H1 (cell line): ENCODE measurements around the gene CDADC1. TPM values are rescaled to one million over a fixed set of nuclear protein-coding genes. Genes with fewer than 3 reads are reported as not detected.

ENCODE experiments used
- CTCF ChIA-PET: fragments of 300-600 bp; sonication (Branson Sonifier 250); formaldehyde crosslinking; loops from one replicate; lab custom pipeline; 2021; ENCODE audit not compliant: partially characterized antibody; lab: Charles Lee
- POLR2A ChIA-PET: fragments of 300-600 bp; sonication (Branson Sonifier 250); formaldehyde crosslinking; loops from one replicate; lab custom pipeline; 2021; ENCODE audit warnings: inconsistent platforms; ENCODE audit not compliant: partially characterized antibody; lab: Charles Lee
- DNase-seq, 2 experiments: peaks; one replicate each; pipeline versions ENCODE4 v3.0.0 to v3.0.0-alpha.2; 2010 to 2022; ENCODE audit warnings: low spot score in 2 of 2, low read depth in 1 of 2, mixed read lengths in 1 of 2
- FAIRE-seq: peaks from 2 replicates; lab custom pipeline; 2011; peaks lifted over from hg19 to GRCh38; lab: Jason Lieb, UNC
- H2AFZ ChIP-seq: 2 replicates; pipeline ENCODE4 v1.8.1; 2012; ENCODE audit warnings: low read length, inconsistent platforms
- H2AK5ac ChIP-seq: 2 replicates; pipeline ENCODE4 v1.6.1; 2013; ENCODE audit warnings: low read depth, low read length
- H2BK120ac ChIP-seq: replicated peaks from 2 replicates; pipeline ENCODE3; 2013; ENCODE audit warnings: low read depth, low read length, inconsistent platforms
- H2BK12ac ChIP-seq: 2 replicates; pipeline ENCODE4 v1.6.1; 2013; ENCODE audit warnings: low read depth, low read length
- H2BK15ac ChIP-seq: 2 replicates; pipeline ENCODE4 v1.6.1; 2013; ENCODE audit warnings: low read length
- H2BK20ac ChIP-seq: 2 replicates; pipeline ENCODE4 v1.6.1; 2013; ENCODE audit warnings: low read length
- H2BK5ac ChIP-seq: 2 replicates; pipeline ENCODE4 v1.6.1; 2013; ENCODE audit warnings: low read depth, low read length
- H3K14ac ChIP-seq: 2 replicates; pipeline ENCODE4 v1.6.1; 2013; ENCODE audit warnings: inconsistent platforms; ENCODE audit not compliant: insufficient read length
- H3K18ac ChIP-seq: 2 replicates; pipeline ENCODE4 v1.6.1; 2013; ENCODE audit warnings: low read length; ENCODE audit errors: extremely low read depth
- H3K23ac ChIP-seq: 2 replicates; pipeline ENCODE4 v1.6.1; 2013; ENCODE audit warnings: inconsistent platforms; ENCODE audit not compliant: insufficient read length
- H3K23me2 ChIP-seq: 2 replicates; pipeline ENCODE4 v1.6.1; 2013; ENCODE audit warnings: low read depth, low read length
- H3K27ac ChIP-seq: 2 replicates; pipeline ENCODE4 v1.6.1; 2011; ENCODE audit warnings: low read depth, low read length, inconsistent platforms
- H3K27me3 ChIP-seq, 4 experiments: replicated peaks in 1 of 4; 1 replicate in 1 of 4; 2 replicates in 3 of 4; pipeline versions ENCODE4 v1.6.1 to v1.8.1; 2011 to 2013; ENCODE audit warnings: low read length in 3 of 4, mild to moderate bottlenecking in 3 of 4, inconsistent platforms in 2 of 4, mixed read lengths in 2 of 4, moderate library complexity in 1 of 4; ENCODE audit not compliant: control insufficient read depth in 3 of 4, insufficient read depth in 3 of 4; ENCODE audit errors: extremely low read depth in 1 of 4
- H3K36me3 ChIP-seq, 4 experiments: 2 replicates each; pipeline versions ENCODE4 v1.6.1 to v1.8.1; 2011 to 2013; ENCODE audit warnings: mild to moderate bottlenecking in 4 of 4, low read length in 3 of 4, moderate library complexity in 2 of 4, control low read depth in 1 of 4, inconsistent platforms in 1 of 4; ENCODE audit not compliant: insufficient read depth in 4 of 4, control insufficient read depth in 2 of 4
- H3K4ac ChIP-seq: replicated peaks from 2 replicates; pipeline ENCODE3; 2013; ENCODE audit warnings: low read length, low read depth, mixed read lengths, inconsistent platforms; ENCODE audit not compliant: insufficient read length
- H3K4me1 ChIP-seq, 4 experiments: replicated peaks in 1 of 4; 1 replicate in 1 of 4; 2 replicates in 3 of 4; pipeline versions ENCODE4 v1.6.1 to v1.8.1; 2011 to 2013; ENCODE audit warnings: low read length in 3 of 4, inconsistent platforms in 2 of 4, mixed read lengths in 1 of 4; ENCODE audit not compliant: insufficient read depth in 4 of 4, control insufficient read depth in 3 of 4
- H3K4me2 ChIP-seq, 2 experiments: 2 replicates each; pipeline versions ENCODE4 v1.6.1 to v1.8.1; 2011 to 2013; ENCODE audit warnings: low read depth in 2 of 2, low read length in 2 of 2, control low read depth in 1 of 2, inconsistent platforms in 1 of 2, mild to moderate bottlenecking in 1 of 2; ENCODE audit not compliant: insufficient read depth in 1 of 2
- H3K4me3 ChIP-seq, 4 experiments: fragments of 200-600, 300-600 bp in 1 of 4; sonication (generic), shearing (Covaris generic), sonication (Bioruptor Twin) in 1 of 4; 2 replicates each; pipeline versions ENCODE4 v1.5.1 to v1.8.1; 2011 to 2016; ENCODE audit warnings: low read length in 4 of 4, low read depth in 3 of 4, control low read depth in 2 of 4, inconsistent platforms in 2 of 4, mild to moderate bottlenecking in 2 of 4, mixed read lengths in 1 of 4, moderate library complexity in 1 of 4; ENCODE audit not compliant: insufficient read depth in 2 of 4; ENCODE audit errors: extremely low read depth in 1 of 4
- H3K56ac ChIP-seq: replicated peaks from 2 replicates; pipeline ENCODE3; 2013; ENCODE audit warnings: low read depth, mild to moderate bottlenecking, mixed read lengths, low read length, inconsistent platforms; ENCODE audit not compliant: insufficient read length
- H3K79me1 ChIP-seq: 2 replicates; pipeline ENCODE4 v1.6.1; 2013; ENCODE audit warnings: low read depth, low read length, control low read depth
- H3K79me2 ChIP-seq, 2 experiments: 2 replicates each; pipeline versions ENCODE4 v1.6.1 to v1.8.1; 2012 to 2013; ENCODE audit warnings: low read length in 2 of 2, mild to moderate bottlenecking in 2 of 2, inconsistent platforms in 1 of 2; ENCODE audit not compliant: insufficient read depth in 2 of 2, control insufficient read depth in 1 of 2
- H3K9ac ChIP-seq, 4 experiments: replicated peaks in 1 of 4; 1 replicate in 1 of 4; 2 replicates in 3 of 4; pipeline versions ENCODE4 v1.6.1 to v1.8.1; 2011 to 2013; ENCODE audit warnings: low read depth in 3 of 4, low read length in 3 of 4, control low read depth in 2 of 4, mild to moderate bottlenecking in 2 of 4, moderate library complexity in 2 of 4, inconsistent platforms in 1 of 4; ENCODE audit errors: extremely low read depth in 1 of 4
- H3K9me3 ChIP-seq, 2 experiments: 2 replicates each; pipeline versions ENCODE4 v1.6.1 to v1.8.1; 2012 to 2013; ENCODE audit warnings: mild to moderate bottlenecking in 2 of 2, moderate library complexity in 2 of 2, control low read depth in 1 of 2, inconsistent platforms in 1 of 2, low read depth in 1 of 2, low read length in 1 of 2, mixed read lengths in 1 of 2; ENCODE audit not compliant: insufficient read depth in 2 of 2
- H4K20me1 ChIP-seq, 2 experiments: replicated peaks in 1 of 2; 2 replicates each; pipeline versions ENCODE3 to v1.8.1; 2011 to 2013; ENCODE audit warnings: inconsistent platforms in 2 of 2, low read length in 2 of 2, mild to moderate bottlenecking in 1 of 2; ENCODE audit not compliant: insufficient read depth in 2 of 2, control insufficient read depth in 1 of 2
- H4K5ac ChIP-seq: 2 replicates; pipeline ENCODE4 v1.6.1; 2013; ENCODE audit warnings: low read length, low read depth, mixed read lengths, inconsistent platforms; ENCODE audit not compliant: insufficient read length
- H4K8ac ChIP-seq: 2 replicates; pipeline ENCODE4 v1.8.0; 2013; ENCODE audit warnings: mild to moderate bottlenecking, moderate library complexity, low read length, inconsistent platforms; ENCODE audit not compliant: insufficient read depth; ENCODE audit errors: extremely low read depth
- H4K91ac ChIP-seq: replicated peaks from 2 replicates; pipeline ENCODE3; 2013; ENCODE audit warnings: low read length, mixed read lengths, inconsistent platforms; ENCODE audit not compliant: insufficient read length
- ASH2L ChIP-seq: fragments of 200-600, 300-600 bp; sonication (generic); IDR thresholded peaks from one replicate; pipeline ENCODE4 v1.7.1; 2017; ENCODE audit warnings: low read length
- KDM4A ChIP-seq: IDR thresholded peaks from one replicate; pipeline ENCODE4 v1.7.1; 2012; ENCODE audit warnings: low read depth, mild to moderate bottlenecking, moderate library complexity, low read length, inconsistent platforms; ENCODE audit not compliant: severe bottlenecking
- POLR2A ChIP-seq, 2 experiments: IDR thresholded peaks; 1 replicate in 1 of 2; 2 replicates in 1 of 2; pipeline ENCODE4 v1.6.1; 2011; ENCODE audit warnings: low read depth in 2 of 2, low read length in 2 of 2, mild to moderate bottlenecking in 2 of 2; ENCODE audit errors: control extremely low read depth in 1 of 2
- SRF ChIP-seq: IDR thresholded peaks from 2 replicates; pipeline ENCODE4 v1.6.1; 2011; ENCODE audit warnings: mild to moderate bottlenecking, low read depth, low read length, moderate library complexity
- SUZ12 ChIP-seq: fragments of 200-600 bp; sonication (generic); IDR thresholded peaks from 2 replicates; pipeline ENCODE4 v1.6.1; 2012; ENCODE audit warnings: mild to moderate bottlenecking, inconsistent platforms, low read length, moderate library complexity, mixed read lengths
- WGBS, 2 experiments: shearing (Covaris generic) in 1 of 2; methylation state at CpG; one replicate each; pipeline versions ENCODE4 v1.1.6 to v1.1.7; 2013 to 2015; ENCODE audit warnings: low lambda C conversion rate in 2 of 2, mixed read lengths in 2 of 2, inconsistent platforms in 1 of 2, low coverage in 1 of 2, missing lambda C conversion rate in 1 of 2; ENCODE audit not compliant: insufficient replicate concordance in 2 of 2, insufficient coverage in 1 of 2, insufficient read length in 1 of 2; ENCODE audit errors: extremely low coverage in 1 of 2, missing lambda C conversion rate in 1 of 2; 5-methylcytosine and 5-hydroxymethylcytosine counted together
- polyA plus RNA-seq, 7 experiments: library from polyadenylated mRNA; depleted of rRNA in 3 of 7; stranded (reverse) in 5 of 7; unstranded in 2 of 7; fragments of >200 nt in 5 of 7; fragments of 200-250 nt in 2 of 7; gene quantifications; 1 replicate in 5 of 7; 2 replicates in 1 of 7; 4 replicates in 1 of 7; pipeline versions ENCODE4 v1.2.1 to v1.2.3, GENCODE V29; 2011 to 2013; ENCODE audit warnings: missing spikeins in 2 of 7, mixed read lengths in 2 of 7
- total RNA-seq: library from RNA; stranded (reverse); fragmentation: NEBNext Ultra II Directional; extraction: Animal tissue kit (Norgen Biotek cat#: 25700); gene quantifications from 2 replicates; pipeline ENCODE4 v1.2.1, GENCODE V29; 2021

Gene CDADC1
- total and polyA plus RNA-seq, 2 of the 8 experiments (the other 6 are each of a cell fraction or from before 2014, with no cell fraction given), result 0.98 to 2.7 TPM

- no peaks in the 10 kb centered on the region for H3K79me2 ChIP-seq
- H3K4me3 ChIP-seq, result no peak overlapping the region
- FAIRE-seq, result no peak
- H2BK15ac ChIP-seq, result no peak overlapping the region
- no peak overlapping the region for H3K23ac ChIP-seq
- DNase-seq, result no peak
- H3K79me1 ChIP-seq, result no peaks in the 10 kb centered on the region
- H4K20me1 ChIP-seq, result peaks cover 0 to 1% of the 10 kb centered on the region in 2 experiments
- no peak overlapping the region for H3K27ac ChIP-seq
- no peak overlapping the region for H3K14ac ChIP-seq
- H2BK120ac ChIP-seq, result no peak overlapping the region
- ChIA-PET CTCF (interaction anchor here (1.1 to 1.4 kb wide), 2 partner anchors 11 to 70 kb away, joined by 3 read pairs; no protein-coding TSS in a partner anchor), POLR2A (interaction anchor here (0.8 kb wide), 2 partner anchors 10 to 37 kb away, joined by 3 read pairs; partner anchors contain the start of gene CDADC1)
- H2BK12ac ChIP-seq, result no peak overlapping the region
- no peak overlapping the region for H3K4ac ChIP-seq
- H3K56ac ChIP-seq, result no peak overlapping the region
- H3K23me2 ChIP-seq, result no peaks in the 10 kb centered on the region; the same call in 1 of the 2 replicates
- TF ChIP-seq SUZ12, result no peak
- TF ChIP-seq POLR2A (IDR thresholded peaks at IDR 0.05; ENCODE audit: control extremely low read depth in 1 of 2, low read depth in 2 of 2, low read length in 2 of 2), result no peak
- no peak for TF ChIP-seq SRF
- no peak for TF ChIP-seq ASH2L
- no peak for TF ChIP-seq KDM4A
- no peak overlapping the region for H2BK5ac ChIP-seq
- H2AK5ac ChIP-seq, result no peak overlapping the region
- H2AFZ ChIP-seq, result no peak overlapping the region
- no peak overlapping the region for H3K9ac ChIP-seq
- no peak overlapping the region for H3K4me2 ChIP-seq
- H3K27me3 ChIP-seq, result no peaks in the 10 kb centered on the region
- H3K4me1 ChIP-seq, result peaks cover 0 to 3% (median 2%) of the 10 kb centered on the region in 4 experiments; a peak in 4 of 7 replicates
- no peak overlapping the region for H3K18ac ChIP-seq
- H3K9me3 ChIP-seq, result no peaks in the 10 kb centered on the region
- H2BK20ac ChIP-seq, result no peak overlapping the region
- H3K36me3 ChIP-seq, result peaks cover 0 to 17% (median 5%) of the 10 kb centered on the region in 4 experiments; a peak in 6 of 8 replicates
- WGBS, 2 experiments, result 91% methylated on average over 5 of the region's 5 CpGs; no CpG with 5 or more reads in 1 of the 2 experiments
- no peak overlapping the region for H4K8ac ChIP-seq
- no peak overlapping the region for H4K5ac ChIP-seq
- no peak overlapping the region for H4K91ac ChIP-seq
Observed at GRCh38 chr13:49210669-49211068, 37.1 kb upstream of the CDADC1 start.
